Stromal cell of bone marrow (primary cell): ENCODE results near the gene FHL1.

Source experiments
- DNase-seq: peaks from one replicate; pipeline ENCODE4 v3.0.0-alpha.2; 2012; ENCODE audit warnings: low read depth

FHL1 gene

GRCh38 chrX:136255541-136255940, 108.2 kb downstream of the FHL1 start:
- DNase-seq, result peak; percentile 16

- no peak for DNase-seq
These were observed 108.7 kb downstream of the FHL1 start for GRCh38 chrX:136256026-136256425.

DNA sequence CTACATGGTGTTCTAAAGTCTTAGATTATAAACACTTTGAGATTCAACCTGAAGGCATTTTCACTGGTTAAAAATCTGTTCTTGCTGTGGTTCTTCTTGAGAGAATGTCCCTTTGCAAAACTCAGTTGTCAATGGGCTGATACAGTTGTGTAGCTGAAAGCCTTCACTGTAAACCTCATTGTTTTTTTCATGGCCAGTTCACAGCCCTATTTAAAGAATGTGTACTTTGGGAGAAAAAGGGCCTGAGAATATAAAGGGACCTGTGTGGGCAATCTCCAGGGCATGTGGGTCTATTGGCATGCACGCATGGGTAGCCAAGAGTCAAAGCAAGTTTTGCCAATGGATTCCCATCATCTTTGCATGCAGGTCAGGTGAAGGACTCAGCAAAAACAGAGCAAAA, 111.6 kb downstream of the FHL1 start:
- no peak for DNase-seq

- DNase-seq, result peak; percentile 41
These were observed 112.2 kb downstream of the FHL1 start for GRCh38 chrX:136259543-136259942.

- DNase-seq, result peak; percentile 65
These were observed 113.4 kb downstream of the FHL1 start for GRCh38 chrX:136260776-136261175.
